ENCODE measurements around the gene FOXN1.

Gene FOXN1

GRCh38 chr17:28570716-28571360, 64.7 kb downstream of the FOXN1 start:
- in situ Hi-C loops (cut with MboI; ENCODE audit: low sequenced_read_pairs, unreplicated experiment) = no loop called here
- TF ChIP-seq, protein P1, sequence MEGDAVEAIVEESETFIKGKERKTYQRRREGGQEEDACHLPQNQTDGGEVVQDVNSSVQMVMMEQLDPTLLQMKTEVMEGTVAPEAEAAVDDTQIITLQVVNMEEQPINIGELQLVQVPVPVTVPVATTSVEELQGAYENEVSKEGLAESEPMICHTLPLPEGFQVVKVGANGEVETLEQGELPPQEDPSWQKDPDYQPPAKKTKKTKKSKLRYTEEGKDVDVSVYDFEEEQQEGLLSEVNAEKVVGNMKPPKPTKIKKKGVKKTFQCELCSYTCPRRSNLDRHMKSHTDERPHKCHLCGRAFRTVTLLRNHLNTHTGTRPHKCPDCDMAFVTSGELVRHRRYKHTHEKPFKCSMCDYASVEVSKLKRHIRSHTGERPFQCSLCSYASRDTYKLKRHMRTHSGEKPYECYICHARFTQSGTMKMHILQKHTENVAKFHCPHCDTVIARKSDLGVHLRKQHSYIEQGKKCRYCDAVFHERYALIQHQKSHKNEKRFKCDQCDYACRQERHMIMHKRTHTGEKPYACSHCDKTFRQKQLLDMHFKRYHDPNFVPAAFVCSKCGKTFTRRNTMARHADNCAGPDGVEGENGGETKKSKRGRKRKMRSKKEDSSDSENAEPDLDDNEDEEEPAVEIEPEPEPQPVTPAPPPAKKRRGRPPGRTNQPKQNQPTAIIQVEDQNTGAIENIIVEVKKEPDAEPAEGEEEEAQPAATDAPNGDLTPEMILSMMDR (IDR thresholded peaks at IDR 0.05; ENCODE audit: borderline replicate concordance, control extremely low read depth, extremely low read depth, insufficient read depth, missing control alignments) = no peak
- peak; percentile 65 for DNase-seq (ENCODE audit: low spot score)

- TF ChIP-seq, protein P1 (IDR thresholded peaks at IDR 0.05; ENCODE audit: borderline replicate concordance, control extremely low read depth, extremely low read depth, insufficient read depth, missing control alignments) = no peak
- in situ Hi-C loops (cut with MboI; ENCODE audit: low sequenced_read_pairs, unreplicated experiment) = no loop called here
- peak; percentile 97 for DNase-seq (ENCODE audit: low spot score)
Measured at GRCh38 chr17:28571361-28572122, 65.4 kb downstream of the FOXN1 start, which contains the start of gene PIGS. TSS of gene PIGS (minus strand) at chr17:28571524. CDS start at chr17:28571496, 28 bp downstream.

DNA sequence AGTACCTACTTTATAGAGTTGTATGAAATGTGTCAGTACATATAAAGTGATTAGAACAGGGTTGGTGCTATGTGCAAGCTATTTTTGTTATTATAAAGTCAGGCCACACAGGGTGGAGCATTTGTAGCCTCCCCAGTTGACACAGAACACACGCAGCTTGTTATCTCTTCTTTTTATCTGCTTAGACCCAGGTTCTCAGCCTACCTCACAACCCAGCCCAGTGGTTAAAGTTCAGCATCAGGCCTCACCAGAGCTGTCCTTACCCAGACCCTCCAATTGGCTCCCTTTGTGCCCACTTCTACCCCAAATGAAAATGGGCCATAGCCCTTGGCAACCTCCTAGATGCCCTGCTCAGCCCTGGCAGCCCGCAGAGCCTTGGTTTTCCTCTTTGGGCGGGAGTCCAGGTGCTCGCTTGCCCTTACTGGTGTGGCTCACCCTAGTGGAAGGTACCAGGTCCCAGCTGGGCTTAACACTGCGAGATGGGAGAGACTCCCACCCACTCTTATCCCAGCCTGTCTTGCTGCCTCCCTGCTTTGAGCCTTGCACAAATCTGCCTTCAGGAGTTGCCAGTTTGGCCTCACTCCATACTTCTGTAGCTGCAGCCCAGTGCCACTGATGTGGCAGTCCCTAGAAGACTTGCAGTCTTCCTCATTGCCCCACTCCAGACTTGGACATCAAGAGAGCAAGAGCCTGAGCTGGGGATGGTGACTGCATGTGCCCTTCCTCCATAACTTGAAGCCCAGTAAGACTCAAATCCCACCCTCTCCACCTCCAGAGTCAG, 66.3 kb downstream of the FOXN1 start:
- DNase-seq (ENCODE audit: low spot score) = no peak
- TF ChIP-seq, protein P1 (IDR thresholded peaks at IDR 0.05; ENCODE audit: borderline replicate concordance, control extremely low read depth, extremely low read depth, insufficient read depth, missing control alignments) = no peak
- in situ Hi-C loops (cut with MboI; ENCODE audit: low sequenced_read_pairs, unreplicated experiment) = no loop called here

DNA sequence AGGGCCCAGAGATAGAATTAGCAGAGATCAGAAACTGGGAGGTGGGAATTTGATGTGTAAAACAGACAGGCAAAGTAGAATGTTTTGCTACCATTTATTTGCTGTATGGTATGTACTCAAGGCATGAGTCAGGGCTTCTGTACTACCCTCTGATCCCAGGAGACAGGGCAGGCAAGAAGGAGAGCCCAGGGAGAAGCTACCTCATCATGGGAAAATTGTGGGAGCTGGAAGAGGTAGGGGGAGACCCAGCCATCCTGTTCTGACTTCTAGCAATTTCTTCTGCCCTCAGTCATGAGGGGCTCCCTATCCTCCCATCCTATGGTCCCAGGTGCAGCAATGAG, 66.9 kb downstream of the FOXN1 start:
- DNase-seq (ENCODE audit: low spot score) = no peak
- in situ Hi-C loops (cut with MboI; ENCODE audit: low sequenced_read_pairs, unreplicated experiment) = no loop called here
- TF ChIP-seq, protein P1 (IDR thresholded peaks at IDR 0.05; ENCODE audit: borderline replicate concordance, control extremely low read depth, extremely low read depth, insufficient read depth, missing control alignments) = no peak

- in situ Hi-C loops (cut with MboI; ENCODE audit: low sequenced_read_pairs, unreplicated experiment) = no loop called here
- TF ChIP-seq, protein P1 (IDR thresholded peaks at IDR 0.05; ENCODE audit: borderline replicate concordance, control extremely low read depth, extremely low read depth, insufficient read depth, missing control alignments) = no peak
- DNase-seq (ENCODE audit: low spot score) = no peak
Measured at GRCh38 chr17:28573521-28573920, 67.4 kb downstream of the FOXN1 start.

DNA sequence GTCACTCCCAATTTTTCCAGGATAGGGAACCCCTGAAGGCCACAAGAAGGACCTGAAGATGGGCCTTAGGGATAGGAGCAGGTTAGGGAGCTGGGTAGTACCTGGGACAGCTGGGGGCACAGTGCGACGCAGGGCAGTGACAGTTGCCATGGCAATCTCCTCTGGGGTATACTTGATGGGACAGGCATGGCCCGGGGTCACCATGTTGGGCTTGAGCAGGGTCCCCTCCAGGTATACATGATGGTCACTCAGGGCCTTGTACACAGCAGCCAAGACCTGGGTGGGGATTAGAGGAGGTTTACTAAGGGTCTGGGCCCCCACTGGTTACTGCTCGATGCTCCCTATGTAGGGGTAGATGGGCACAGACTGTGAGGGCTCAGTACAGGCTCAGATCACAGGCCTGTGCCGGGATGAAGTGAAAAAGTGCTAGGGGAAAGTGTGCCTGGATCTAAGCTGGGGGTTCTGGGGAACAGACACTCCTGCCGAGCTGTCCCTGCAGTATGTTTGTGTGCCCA, 67.9 kb downstream of the FOXN1 start:
- in situ Hi-C loops (cut with MboI; ENCODE audit: low sequenced_read_pairs, unreplicated experiment) = no loop called here
- TF ChIP-seq, protein P1 (IDR thresholded peaks at IDR 0.05; ENCODE audit: borderline replicate concordance, control extremely low read depth, extremely low read depth, insufficient read depth, missing control alignments) = no peak
- DNase-seq (ENCODE audit: low spot score) = no peak
